Suppressor macrophage (primary cell): ENCODE data around the gene DSCAML1.

ENCODE experiments used
- DNase-seq, 4 experiments: peaks; one replicate each; pipeline ENCODE4 v3.0.0-alpha.2; 2020 to 2022

DSCAML1 gene

GRCh38 chr11:117395476-117395875, 401.5 kb downstream of the DSCAML1 start:
- DNase-seq: no peak

DNA sequence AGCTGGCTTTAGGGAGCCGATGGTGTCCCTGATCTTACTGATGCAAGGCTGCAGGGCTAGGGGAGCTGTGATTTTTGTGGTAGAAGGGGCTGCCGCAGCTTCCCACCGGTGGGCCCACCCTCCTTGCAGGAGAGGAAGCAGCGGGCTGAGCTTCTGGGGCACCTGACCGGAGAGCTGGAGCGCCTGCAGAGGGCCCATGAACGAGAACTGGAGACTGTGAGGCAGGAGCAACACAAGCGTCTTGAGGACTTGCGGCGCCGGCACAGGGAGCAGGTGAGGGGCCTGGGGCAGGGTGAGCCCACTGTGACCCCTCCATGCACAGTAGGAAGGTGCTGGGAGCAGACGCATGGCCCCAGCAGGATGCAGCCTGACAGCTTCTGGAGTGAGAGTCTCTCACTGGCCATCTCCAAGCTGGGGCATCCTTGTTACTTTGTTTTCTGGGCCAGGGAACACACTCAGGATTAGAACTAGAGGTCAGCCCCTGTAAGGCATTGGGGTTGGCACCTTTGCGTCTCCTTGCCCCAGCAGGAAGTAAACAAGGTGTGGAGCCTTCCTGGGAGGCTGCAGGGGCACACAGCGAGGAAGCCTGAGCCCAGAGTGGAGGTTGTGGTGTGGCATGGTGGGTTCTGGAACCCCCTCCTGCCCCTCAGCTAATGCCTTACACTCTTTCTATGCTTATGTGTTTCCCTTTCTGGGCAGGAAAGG, 402.6 kb downstream of the DSCAML1 start:
- no peak for DNase-seq

DNA sequence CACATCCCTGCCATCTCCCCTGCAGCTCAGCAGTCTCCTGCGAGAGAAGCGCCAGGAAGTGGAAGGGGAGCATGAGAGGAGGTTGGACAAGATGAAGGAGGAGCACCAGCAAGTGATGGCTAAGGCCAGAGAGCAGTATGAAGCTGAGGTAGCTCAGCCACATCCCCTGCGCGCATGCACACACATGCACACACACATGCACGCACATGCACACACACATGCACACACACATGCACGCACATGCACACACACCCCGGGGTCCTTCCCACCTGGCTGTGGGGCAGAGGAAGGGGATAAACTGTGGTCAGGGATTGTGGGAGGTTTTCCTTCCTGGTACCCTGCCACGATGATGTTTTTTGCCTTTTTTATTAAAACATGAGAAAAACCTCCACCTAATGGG, 404.0 kb downstream of the DSCAML1 start:
- DNase-seq: no peak

- no peak for DNase-seq
These were observed 404.9 kb downstream of the DSCAML1 start for GRCh38 chr11:117392001-117392690.

- DNase-seq: no peak
These were observed 405.8 kb downstream of the DSCAML1 start for GRCh38 chr11:117391181-117391580.

- DNase-seq: no peak
These were observed 406.3 kb downstream of the DSCAML1 start for GRCh38 chr11:117390743-117391142.

DNA sequence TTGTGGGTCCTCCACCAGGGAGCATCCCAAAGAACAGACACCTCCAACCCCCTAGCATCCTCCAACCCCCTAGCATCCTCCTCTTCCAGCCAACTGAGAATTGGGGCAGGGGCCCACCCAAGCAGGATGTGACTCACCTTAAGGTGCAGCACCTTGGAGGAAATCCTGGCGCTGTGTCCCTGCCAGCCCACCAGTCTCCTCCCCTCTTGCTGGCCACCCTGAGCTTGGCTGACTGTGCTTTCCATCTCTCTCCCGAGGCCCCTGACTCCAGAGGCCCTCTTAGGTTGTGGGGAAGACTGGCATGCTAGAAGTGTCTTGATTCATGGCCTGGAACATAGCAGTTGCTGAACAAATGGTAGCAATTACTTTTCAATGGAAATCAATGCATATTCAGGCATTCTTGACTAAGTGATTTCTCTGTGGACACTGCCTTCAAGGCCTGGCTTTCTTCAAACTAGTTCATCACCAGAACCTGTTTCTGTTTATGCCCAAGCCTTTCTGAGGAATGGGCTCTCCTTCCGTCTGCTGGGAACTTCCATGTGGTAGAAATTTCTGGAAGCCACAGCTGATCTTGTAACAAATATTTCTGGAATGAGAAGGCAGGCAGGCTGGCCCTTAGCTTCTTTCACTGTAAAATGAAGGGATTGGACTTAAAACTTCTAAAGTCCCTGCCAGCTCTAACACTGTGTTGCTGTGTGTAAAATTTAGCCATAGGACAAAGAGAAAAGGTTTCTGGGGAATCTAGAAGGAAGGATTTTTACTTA, 408.8 kb downstream of the DSCAML1 start:
- no peak for DNase-seq

DNA sequence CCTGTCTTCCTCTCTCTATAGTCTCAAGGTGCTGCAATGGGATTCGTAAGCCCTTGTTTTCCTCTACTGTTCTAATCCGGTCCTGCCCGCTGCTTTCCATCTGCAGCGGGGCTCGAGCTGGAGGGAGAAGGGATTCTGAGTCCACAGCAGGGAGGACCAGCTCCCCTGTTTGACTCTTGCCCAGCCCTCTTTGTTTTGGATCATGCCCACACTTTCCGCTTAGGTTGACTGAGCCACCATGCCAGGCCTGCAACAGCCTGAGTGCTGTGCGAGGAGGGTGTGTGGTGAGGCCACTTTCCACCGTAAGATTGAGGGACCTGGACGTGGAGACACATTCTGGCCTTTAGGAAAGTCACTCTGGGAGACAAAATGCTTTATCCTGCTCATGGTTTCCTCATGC, 411.1 kb downstream of the DSCAML1 start:
- DNase-seq: no peak

DNA sequence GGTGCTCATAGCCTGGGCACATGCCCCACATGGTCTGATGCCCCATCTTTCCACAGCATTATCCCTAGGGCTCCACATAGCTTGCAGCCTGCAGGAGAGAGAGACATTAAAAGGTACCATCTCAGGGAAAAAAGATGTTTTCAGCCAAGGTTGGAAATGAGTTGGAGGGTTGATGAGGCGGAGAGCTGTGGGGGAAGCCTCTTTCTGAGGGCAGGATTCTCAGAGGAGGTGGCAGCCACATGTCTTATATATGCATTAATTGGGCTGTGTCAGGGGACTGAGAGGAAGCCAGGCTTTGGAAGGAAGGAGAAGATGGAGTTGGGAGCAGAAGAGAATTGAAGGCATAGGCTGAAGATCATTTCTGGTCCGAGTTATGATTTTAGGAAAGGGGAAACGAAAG, 411.5 kb downstream of the DSCAML1 start:
- DNase-seq: no peak

DNA sequence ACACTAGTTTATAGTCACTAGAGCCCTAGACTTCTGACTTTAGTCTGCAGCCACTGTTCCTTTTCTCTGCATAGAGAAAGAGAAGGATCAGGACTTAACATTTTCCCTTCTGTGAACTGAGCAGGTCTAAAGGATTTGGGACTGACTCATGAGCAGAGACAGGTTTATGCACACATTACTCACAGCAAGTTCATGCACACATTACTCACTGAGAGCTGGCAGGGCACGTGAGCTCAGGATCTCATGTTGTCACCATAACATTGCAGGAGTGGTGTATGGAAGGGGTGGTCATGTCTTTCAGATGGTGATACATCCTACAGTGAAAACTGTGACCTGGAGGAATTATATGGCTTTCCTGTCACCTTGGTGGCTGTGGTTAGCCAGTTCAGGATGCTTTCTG, 413.0 kb downstream of the DSCAML1 start:
- DNase-seq: no peak

- DNase-seq: no peak
These were observed 414.3 kb downstream of the DSCAML1 start for GRCh38 chr11:117382746-117383145.

DNA sequence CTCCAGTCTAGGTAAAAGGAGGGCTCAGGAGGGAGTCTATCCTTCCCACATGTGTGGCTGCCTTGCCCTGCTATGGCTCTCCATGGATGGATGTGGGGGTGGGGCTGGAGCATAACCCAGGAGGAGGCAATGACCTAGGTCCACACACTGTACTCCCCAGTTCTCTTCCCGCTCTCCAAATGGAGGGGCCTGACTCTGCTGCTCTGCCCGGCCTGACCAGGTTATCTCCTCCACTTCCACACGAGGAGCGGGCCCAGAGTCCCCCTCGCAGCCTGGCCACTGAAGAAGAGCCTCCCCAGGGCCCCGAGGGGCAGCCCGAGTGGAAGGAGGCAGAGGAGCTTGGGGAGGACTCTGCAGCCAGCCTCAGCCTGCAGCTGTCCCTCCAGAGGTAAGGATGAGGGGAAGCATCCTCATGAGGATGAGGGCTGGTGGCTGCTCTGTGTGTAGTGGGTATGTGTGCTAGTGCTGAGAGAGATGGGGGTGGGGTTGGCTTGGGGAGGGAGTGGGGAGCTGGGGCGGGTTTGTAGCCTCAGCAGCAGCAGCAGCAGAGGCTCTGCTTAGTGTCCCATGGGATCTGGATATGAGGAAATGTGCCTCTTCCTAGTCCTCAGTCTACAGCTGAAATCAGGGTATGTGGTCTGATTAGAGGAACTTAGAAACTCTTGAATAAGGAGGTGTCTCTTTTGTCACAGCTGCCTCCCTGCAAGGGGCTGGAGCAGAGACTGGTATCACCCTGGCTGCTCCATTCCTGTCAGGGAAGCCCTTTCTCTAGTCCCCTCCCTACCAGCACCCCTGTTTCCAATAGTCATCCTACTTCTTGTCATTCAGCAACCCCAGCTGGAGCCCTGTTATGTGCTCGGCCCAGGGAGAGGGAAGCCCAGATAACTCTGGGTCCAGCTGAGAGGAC, 415.3 kb downstream of the DSCAML1 start:
- no peak for DNase-seq

DNA sequence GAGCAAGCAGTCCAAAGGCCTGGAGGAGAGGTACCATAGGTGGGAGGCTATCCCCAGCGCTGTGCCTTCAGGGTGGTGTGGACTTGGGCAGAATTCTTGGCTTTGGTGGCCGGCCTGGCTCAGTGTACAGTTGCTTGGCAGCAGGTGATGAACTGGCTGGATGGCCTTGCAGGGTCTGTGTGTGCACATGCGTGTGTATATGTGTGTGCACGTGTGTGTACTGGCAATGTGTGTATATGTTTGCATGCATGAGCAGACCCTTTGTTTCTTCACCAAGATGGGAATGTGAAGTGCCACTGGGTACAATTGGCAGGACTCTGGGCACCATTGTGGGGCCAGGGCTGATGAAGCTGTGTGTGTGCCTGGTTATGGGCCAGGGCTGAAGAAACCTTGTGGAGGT, 416.3 kb downstream of the DSCAML1 start:
- DNase-seq: no peak

- DNase-seq: no peak
These were observed 417.8 kb downstream of the DSCAML1 start for GRCh38 chr11:117378976-117379865.
